NCI-H1105 (cell line): ENCODE measurements around the gene ITK.
A peak's percentile ranks its signal among the peaks of the same experiment; 100 is the strongest.

ENCODE experiments used
- DNase-seq: peaks from one replicate; lab custom pipeline; 2025; lab: John Stamatoyannopoulos, UW

Gene ITK

DNA sequence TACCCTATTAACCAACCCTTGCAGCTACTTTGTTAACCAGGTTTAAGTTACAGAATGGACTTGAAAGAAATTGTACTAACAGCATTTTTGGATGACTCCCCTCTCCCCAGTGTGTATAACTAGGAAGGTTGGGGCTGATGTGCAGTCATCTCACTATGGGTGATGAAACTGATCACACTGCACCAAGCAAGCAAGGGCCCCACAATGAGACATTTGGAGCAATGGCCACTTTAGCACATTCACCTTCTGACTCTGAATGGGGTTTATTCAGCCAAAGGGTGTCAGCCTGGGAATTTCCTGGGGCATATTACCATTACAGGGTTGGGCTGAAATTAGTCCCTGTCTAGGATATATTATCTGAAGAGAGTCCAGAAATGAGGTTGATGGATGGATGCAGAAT is 66.6 kb downstream of the ITK start:
- DNase-seq: no peak

GRCh38 chr5:157248821-157249470 is 68.3 kb downstream of the ITK start:
- DNase-seq: no peak

- DNase-seq: no peak
These were observed 72.2 kb downstream of the ITK start for GRCh38 chr5:157252711-157253465.

GRCh38 chr5:157253547-157253946 is 72.9 kb downstream of the ITK start:
- DNase-seq: no peak

DNA sequence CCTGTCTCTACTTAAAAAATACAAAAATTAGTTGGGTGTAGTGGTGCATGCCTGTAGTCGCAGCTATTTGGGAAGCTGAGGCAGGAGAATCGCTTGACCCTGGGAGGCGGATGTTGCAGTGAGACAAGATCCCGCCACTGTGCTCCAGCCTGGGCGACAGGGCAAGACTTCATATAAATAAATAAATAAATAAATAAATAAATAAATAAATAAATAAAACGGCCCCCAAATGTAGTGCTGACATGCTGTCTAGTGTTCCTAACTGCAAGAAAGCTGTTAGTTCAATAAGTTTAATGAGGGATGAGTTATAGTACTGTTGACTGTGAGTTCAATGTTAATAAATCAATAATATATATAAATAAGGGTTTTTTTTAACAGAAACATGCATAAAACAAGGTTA is 77.8 kb downstream of the ITK start:
- DNase-seq: no peak

DNA sequence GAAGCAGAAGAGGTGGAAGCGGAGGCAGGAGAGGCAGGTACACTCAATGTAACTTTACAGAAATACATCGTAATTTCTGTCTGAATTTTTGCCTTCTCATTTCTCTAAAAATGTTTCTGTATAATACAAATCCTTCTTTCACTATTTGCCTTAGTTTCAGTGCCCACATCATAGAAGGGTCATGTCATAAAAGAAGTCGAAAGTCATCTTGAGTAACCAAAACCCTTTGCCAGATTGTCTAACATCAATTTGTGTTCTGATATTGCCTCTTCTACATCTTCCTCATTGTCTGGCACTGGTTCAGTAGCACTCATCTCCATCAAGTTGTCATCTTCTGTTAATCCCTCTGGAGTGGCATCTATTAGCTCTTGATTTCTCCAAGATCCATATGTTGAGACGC is 79.1 kb downstream of the ITK start:
- no peak for DNase-seq

DNA sequence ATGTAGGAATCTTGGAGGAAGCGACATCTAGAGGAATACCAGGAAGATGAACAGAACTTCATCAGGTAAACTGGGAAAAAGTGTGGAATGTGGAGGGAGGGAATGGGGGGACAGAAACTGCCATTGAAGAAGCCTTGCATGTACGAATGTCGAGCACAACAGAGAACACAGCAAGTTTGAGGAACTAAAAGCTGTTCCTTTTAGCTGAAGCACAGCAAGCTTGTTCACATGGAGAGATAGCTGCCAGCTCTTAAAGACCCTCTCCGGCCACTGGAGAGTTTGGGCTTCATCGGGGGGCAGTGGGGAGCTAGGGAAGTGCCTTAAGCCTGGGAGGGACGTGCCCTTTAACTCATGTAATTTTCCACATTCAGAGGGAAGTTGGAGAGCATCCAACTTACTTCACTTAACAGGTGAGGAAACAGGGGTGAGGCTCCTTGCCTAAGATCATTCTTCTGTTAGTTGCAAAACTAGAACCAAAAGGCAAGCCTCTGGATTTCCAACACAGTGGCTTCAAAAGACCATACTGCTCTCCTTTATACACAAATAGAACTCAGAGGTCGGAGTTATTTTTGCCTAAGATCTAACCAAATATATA is 83.0 kb downstream of the ITK start:
- DNase-seq: no peak

- peak; percentile 49 for DNase-seq
These were observed 85.2 kb downstream of the ITK start, which contains the start of gene CYFIP2 for GRCh38 chr5:157265714-157266285. Gene CYFIP2 (plus strand): TSS chr5:157266123. CDS start chr5:157285362, 19,239 bp downstream.

DNA sequence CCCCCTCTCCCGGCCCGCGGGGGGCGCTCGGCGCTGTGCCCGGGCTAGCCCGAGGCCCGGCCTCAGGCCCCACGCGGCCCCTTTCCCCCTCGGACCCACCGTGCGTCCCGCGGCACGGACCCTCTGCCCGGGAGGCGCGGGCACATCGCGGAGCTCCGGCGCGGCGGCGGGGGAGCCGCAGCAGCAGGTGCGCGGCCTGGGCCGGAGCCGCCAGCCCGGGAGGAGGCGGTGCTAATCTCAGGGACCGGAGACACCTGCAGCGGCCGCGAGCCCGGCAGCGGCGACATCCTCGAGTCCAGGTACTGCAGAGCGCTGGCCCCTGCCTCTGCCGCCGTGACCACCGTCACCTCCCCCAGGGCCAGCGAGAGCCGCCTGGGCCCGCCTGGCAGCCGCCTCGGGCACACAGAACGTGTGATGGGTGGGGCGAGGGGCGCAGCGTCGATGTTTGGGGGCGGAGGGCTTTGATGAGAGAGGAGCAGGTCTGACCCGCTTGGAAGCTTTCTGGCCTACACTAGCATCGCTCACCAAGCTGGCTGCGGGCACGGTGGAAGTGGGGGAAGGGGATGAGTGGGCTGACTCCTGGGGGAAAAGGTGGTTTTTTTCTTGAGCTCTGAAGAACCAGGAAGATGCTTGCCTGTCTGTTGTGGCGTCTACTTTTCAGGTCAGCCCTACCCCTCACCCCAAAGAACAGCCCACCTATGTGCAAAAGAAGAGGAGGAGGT is 85.8 kb downstream of the ITK start:
- DNase-seq: no peak

DNA sequence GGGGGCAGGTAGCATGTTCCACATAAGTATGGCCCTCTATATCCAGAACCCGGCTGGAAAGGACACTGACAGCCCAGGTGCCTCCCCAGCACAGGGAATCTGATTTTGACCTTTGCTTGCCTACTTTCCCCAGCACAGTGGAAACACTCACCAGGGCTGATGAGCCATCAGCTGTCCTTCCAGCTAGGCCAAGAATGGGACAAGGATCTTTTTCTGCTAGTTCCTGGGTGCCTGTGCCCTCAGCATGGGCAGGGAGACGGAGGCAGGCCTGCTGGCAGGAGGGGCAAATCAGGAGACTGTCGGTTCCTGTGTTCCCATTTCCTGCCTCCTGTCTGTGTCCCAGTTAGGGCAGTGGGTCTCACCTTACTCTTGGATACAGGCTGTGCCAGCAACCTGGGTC is 86.4 kb downstream of the ITK start:
- no peak for DNase-seq

GRCh38 chr5:157267761-157268480 is 87.3 kb downstream of the ITK start:
- no peak for DNase-seq

DNA sequence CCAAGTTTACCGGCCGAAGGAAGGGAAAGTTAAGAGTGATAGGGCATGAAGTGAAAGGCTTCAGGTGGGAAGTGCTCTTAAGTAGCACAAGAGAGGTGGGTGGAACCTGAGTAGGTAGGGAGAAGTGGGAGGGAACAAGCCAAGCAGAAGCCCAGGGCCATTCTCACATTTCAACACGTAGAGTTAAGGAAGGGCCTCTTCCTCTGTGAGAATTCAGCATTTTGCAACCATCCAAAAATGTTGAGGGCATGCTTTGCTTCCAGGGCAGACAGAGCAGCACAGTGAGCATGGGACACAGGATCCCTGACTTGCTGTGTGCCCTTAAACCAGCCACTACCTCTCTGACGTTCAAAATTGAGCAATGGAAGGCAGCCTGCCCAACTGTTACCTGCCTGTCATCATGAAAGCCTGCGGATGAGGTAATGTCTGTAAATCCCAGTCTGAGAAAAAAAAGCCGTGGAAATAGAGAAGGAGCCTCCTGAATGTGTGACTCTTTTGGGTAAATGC is 88.6 kb downstream of the ITK start:
- no peak for DNase-seq

DNA sequence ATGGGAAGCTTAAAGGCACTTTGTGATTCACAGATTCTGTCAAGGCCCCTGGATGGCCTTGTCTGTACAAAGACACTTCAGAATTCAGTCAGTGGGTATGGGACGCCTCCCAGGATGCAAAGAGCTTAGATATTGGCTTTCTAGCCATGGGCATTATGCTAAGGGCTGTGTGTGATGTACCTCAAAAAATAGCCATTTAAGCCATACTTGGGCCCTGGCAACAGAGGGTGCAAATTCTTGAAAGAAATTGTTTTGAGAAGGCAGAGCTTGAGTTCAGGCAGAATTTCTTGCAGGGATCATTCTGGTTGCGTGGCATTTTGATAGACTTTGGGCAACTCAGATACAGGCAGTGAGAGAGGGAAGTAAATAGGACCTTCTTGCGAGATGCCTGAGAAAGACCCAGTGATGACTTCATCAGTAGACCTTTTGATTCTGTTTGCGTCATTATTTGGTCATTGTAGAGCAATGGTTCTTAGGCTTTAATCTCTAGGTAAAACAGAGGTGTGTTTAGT is 89.2 kb downstream of the ITK start:
- no peak for DNase-seq

- DNase-seq: no peak
These were observed 90.1 kb downstream of the ITK start for GRCh38 chr5:157270771-157271170.

DNA sequence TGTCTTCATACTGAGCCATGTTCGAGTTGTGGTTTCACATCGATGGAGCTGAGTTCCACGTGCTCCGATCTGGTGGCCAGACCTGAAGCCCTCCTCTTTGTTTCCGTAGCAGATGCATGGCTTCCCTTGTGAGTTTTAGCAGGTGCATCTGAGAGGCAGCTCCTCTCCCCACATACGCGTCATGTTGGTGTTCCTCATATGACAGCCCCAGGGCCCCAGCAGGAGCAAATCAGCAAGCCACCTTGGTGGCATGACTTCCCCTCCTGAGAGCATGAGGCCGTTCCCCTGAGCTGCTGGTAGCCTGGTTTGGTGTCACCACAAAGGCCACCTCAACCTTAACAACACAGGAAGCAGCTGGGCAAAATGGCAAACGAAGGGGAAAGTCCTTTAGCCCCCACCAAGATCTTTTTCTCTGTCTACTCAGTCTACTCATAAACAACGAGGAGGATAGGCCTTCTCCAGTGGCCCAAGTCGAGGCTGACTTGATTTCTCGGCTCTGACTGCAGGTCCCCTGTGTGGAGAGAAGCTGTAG is 91.2 kb downstream of the ITK start:
- no peak for DNase-seq

DNA sequence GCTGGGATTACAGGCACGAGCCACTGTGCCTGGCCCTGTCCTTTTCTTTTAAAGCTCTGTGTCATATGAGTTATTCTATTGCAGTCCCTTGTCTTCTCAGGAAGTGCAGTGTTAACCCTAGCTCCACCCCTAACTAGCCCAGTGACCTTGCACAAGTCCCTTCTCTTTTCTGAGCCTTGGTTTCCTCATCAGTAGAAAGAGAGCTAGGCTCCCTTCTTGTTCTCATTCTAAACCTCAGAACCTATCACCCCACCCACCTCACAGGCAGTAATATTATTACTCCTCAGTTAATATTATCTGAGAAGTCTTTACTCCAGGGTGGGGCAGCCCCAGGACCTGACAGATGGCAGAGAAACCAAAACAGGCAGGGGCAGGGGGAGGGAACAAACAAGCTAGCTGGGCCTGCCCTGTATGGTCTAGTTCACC is 92.5 kb downstream of the ITK start:
- DNase-seq: no peak

DNA sequence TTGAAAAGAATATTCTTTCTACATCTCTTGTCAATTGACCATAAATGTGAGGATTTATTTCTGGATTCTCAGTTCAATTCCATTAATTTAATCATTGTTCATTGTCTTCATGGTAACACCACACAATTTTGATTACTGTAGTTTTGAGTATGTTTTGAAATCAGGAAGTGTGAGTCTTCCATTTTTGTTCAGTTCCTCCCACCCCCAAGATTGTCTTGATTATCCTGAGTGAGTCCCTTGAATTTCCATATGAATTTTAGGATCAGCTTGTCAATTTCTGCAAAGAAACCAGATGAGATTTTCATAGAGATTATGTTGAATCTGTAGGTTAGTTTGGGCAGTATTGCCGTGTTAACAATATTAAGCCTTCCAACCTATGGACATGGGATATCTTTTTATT is 94.8 kb downstream of the ITK start:
- DNase-seq: no peak

- DNase-seq: no peak
These were observed 97.8 kb downstream of the ITK start for GRCh38 chr5:157278319-157279037.

DNA sequence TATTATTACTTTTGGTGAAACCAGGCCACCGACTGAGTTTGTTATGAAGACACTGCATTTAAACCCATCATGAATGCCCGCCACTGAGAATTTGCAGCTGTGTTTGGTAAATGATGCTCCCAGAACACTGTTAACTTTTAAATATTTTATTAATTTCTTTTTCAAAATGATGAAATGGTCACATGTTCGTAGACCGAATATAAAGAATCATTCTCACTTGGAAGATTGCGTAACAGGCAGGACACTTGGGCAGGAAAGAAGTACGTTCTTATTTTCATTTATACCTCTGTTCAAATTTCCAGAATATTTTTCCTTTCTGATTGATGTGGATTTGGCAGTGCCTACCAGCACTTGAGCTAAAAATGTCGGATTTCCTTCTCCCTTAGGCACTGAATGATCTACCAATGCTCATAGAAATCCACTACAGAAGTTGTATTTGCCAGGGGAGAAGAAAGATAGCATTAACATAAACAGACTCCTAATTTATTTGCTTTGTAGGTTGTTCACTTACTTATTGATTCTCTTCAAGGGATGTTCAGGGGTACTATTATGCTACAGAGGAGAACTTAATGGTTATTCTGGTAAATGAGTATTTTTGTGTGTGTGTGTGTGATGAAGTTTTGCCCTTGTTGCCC is 99.1 kb downstream of the ITK start:
- no peak for DNase-seq

DNA sequence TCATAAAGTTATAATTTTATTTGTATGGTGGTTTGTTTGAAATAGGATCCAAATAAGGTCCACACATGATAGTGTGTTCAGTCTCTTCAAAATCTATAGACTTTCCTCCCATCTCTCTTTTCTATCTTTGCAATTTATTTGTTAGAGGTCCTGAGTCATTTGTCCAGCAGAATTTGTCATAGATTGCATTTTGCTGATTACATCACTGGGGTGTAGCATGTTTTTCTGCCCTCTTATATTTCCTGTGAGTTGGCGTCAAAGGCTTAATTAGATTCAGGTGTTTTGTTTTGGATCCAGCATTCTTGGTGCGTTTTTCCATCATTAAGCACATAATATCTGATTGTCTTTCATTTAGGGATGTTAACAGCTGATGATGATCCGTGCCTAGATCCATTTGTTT is 100.3 kb downstream of the ITK start:
- no peak for DNase-seq
